ENCODE data around the gene STK24. TPM values are rescaled to one million over a fixed set of nuclear protein-coding genes. Genes with fewer than 3 reads are reported as not detected.

The STK24 gene
- total RNA-seq, 1 donor from 2014 or later = 168 TPM

DNA sequence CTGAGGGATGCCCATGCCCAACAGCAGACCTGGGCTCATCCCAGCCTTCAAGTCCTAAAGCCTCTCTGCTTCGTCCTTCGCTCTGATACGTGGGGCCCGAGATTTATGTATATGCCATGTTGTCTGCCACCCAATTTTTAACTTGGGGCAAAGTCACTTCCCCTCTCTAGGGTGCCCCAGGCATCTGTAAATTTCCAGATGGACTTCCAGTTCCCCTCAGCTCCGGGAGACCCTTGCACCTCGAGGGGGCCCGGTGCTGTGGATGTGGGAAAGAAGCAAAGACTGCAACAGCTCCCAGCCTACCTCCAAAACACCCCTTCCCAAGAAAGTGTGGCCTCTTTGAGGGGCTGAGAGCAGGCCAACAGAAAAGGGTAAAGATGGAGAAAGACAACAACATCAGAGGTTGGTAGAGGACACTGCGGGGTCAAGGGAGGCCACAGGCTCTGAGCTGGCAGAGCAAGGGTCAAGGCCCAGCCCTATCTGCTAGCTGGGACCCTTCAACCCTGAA is 97.4 kb downstream of the STK24 start:
- FAIRE-seq = no peak
- no peaks in the 10 kb centered on the region for H3K27me3 ChIP-seq (ENCODE audit: control insufficient read depth, insufficient read depth, low read length)
- TF ChIP-seq, protein P1, sequence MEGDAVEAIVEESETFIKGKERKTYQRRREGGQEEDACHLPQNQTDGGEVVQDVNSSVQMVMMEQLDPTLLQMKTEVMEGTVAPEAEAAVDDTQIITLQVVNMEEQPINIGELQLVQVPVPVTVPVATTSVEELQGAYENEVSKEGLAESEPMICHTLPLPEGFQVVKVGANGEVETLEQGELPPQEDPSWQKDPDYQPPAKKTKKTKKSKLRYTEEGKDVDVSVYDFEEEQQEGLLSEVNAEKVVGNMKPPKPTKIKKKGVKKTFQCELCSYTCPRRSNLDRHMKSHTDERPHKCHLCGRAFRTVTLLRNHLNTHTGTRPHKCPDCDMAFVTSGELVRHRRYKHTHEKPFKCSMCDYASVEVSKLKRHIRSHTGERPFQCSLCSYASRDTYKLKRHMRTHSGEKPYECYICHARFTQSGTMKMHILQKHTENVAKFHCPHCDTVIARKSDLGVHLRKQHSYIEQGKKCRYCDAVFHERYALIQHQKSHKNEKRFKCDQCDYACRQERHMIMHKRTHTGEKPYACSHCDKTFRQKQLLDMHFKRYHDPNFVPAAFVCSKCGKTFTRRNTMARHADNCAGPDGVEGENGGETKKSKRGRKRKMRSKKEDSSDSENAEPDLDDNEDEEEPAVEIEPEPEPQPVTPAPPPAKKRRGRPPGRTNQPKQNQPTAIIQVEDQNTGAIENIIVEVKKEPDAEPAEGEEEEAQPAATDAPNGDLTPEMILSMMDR (IDR thresholded peaks at IDR 0.05; ENCODE audit: insufficient read depth, low read length, severe bottlenecking) = no peak

DNA sequence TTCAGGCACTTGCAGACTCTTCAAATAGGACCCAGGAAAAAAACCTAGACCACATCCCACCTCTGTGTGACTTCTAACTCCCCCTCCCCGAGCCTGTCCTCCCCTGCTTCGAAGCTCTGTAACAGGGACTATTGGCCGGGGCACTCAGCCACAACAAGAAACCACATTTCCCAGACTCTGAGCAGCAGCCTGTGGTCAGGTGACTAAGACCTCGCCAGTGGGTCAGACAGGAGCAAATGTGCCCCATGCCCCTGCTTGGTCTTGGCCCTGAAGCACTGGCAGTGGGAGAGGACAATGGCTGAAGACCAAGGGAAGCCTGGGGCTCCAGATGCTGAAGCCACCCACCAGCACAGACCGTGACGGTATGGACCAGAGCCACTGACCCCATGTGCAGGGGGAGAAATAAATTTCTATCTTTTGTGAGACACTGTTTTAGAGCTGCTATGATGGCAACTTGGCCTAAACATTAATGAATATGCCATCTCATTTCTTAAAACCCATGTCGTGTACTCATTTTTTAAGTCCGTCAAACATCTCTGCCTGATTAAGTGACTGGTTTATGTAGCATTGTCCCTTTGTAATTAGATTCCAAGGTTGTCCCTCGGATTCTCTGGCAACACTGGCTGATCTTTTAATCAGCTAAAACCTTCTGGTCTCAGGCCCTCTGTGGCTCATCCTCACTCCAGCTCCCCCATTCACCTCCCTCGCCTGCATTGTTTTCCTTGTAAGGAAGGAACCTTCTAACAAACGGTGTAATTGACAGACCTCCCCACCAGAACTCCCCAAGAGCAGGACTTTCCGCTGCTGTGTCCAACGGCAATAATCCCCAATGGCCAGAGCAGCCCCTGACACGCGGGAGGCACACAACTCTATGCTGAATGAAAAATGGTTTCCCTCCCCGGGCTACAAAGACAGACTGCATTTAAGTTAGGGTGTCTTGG is 98.4 kb downstream of the STK24 start:
- DNase-seq (ENCODE audit: low read depth) (no peak), FAIRE-seq (no peak)
- peaks cover 21% of the 10 kb centered on the region for H3K36me3 ChIP-seq (ENCODE audit: control insufficient read depth, insufficient read depth, low read length)

More for the DNA sequence above, 97.4 kb downstream of the STK24 start:
- no peak for DNase-seq (ENCODE audit: low read depth)
- no peak overlapping the region for H3K4me3 ChIP-seq (ENCODE audit: low read depth, low read length)
- H3K36me3 ChIP-seq (ENCODE audit: control insufficient read depth, insufficient read depth, low read length) = peaks cover 13% of the 10 kb centered on the region

DNA sequence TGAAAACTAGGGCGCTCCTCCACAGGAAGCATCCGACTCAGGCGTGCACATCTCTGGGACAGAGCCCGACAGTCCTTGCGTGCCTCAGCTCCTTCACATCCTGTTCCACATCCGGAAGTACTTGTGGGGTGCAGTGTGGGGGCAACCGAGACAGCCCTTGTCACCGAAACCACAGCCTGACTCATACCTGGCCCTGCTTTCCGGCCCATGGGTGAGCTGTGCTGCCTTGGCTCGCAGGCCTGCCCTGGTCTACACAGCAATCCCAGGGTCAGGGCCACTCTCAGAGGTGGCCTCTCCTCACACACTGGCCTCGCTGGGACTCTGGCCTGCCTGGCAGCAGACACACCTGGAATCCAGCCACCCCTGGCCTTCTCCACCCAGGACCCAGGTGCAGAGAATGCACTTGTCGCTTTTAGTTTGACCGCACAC is 100.4 kb downstream of the STK24 start:
- no peak overlapping the region for H3K4me3 ChIP-seq (ENCODE audit: low read depth, low read length)
- no peaks in the 10 kb centered on the region for H3K27me3 ChIP-seq (ENCODE audit: control insufficient read depth, insufficient read depth, low read length)
- TF ChIP-seq, protein P1 (IDR thresholded peaks at IDR 0.05; ENCODE audit: insufficient read depth, low read length, severe bottlenecking) = no peak
- H3K36me3 ChIP-seq (ENCODE audit: control insufficient read depth, insufficient read depth, low read length) = peaks cover 24% of the 10 kb centered on the region
- FAIRE-seq = no peak
- peak; percentile 87 for DNase-seq (ENCODE audit: low read depth)

More for the DNA sequence above, 98.4 kb downstream of the STK24 start:
- TF ChIP-seq, protein P1 (IDR thresholded peaks at IDR 0.05; ENCODE audit: insufficient read depth, low read length, severe bottlenecking) = no peak
- Histone ChIP-seq H3K27me3 (ENCODE audit: control insufficient read depth, insufficient read depth, low read length) (no peaks in the 10 kb centered on the region), H3K4me3 (ENCODE audit: low read depth, low read length) (no peak overlapping the region)

DNA sequence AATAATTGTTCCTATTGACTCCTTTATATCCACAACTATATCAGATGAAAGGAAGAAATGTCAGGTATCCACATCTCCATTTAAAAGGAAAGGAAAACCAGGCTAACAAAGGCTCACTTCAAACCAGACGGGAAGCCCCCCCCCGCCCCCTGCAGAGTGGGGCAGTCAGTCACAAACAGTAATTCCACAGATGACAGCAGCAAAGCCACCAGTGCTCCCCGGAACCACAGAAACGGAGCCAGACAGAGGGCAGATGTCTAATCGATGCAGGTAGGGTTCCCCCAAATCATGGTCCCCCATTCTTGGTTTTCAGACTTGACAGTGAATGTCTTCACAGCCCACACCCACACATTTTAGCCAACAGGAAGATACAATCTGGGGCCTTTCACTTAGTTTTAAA is 100.8 kb downstream of the STK24 start:
- FAIRE-seq (no peak), DNase-seq (ENCODE audit: low read depth) (no peak)
- peaks cover 26% of the 10 kb centered on the region for H3K36me3 ChIP-seq (ENCODE audit: control insufficient read depth, insufficient read depth, low read length)
- H3K27me3 ChIP-seq (ENCODE audit: control insufficient read depth, insufficient read depth, low read length) = no peaks in the 10 kb centered on the region
- no peak overlapping the region for H3K4me3 ChIP-seq (ENCODE audit: low read depth, low read length)
- TF ChIP-seq, protein P1 (IDR thresholded peaks at IDR 0.05; ENCODE audit: insufficient read depth, low read length, severe bottlenecking) = no peak

DNA sequence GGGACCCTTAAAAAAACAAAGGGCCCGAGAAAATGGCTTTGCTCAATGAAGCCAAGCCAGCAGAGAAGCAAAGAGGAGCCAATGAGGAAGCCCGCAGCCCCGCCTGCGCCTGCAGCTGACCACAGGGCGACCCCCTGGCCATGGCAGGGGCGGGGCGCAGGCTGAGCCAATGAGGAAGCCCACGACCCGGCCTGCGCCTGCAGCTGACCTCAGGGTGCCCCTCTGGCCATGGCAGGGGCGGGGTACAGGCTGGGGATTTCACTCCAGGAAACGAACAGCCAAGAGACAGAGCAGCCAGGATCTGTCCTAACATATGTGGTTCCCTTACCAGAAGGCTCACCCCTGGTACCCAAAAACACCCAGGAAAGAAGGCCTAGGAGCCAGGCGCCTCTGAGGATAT is 101.4 kb downstream of the STK24 start:
- TF ChIP-seq, protein P1 (IDR thresholded peaks at IDR 0.05; ENCODE audit: insufficient read depth, low read length, severe bottlenecking) = no peak
- no peak for DNase-seq (ENCODE audit: low read depth)
- FAIRE-seq = no peak
- Histone ChIP-seq H3K4me3 (ENCODE audit: low read depth, low read length) (no peak overlapping the region), H3K27me3 (ENCODE audit: control insufficient read depth, insufficient read depth, low read length) (no peaks in the 10 kb centered on the region), H3K36me3 (ENCODE audit: control insufficient read depth, insufficient read depth, low read length) (peaks cover 30% of the 10 kb centered on the region)
